Esophagus muscularis mucosa (tissue), 4 donors: Measurements from ENCODE around the gene TRIM68. TPM values are rescaled to one million over a fixed set of nuclear protein-coding genes. Genes with fewer than 3 reads are reported as not detected.

Experiments
- DNase-seq: peaks from one replicate; pipeline ENCODE4 v3.0.0-alpha.2; 2017; ENCODE audit errors: extremely low spot score
- H3K27ac ChIP-seq, 4 donors: fragments of 200-600 bp; sonication (generic); replicated peaks in 1 of 4; 1 replicate in 3 of 4; 2 replicates in 1 of 4; pipeline ENCODE4 v1.5.1; 2016 to 2019; ENCODE audit warnings: mild to moderate bottlenecking in 1 of 4
- H3K27me3 ChIP-seq, 4 donors: fragments of 200-600 bp; sonication (generic); one replicate each; pipeline versions ENCODE4 v1.5.1 to v1.6.0; 2016 to 2019
- H3K36me3 ChIP-seq, 4 donors: fragments of 200-600 bp; sonication (generic); one replicate each; pipeline ENCODE4 v1.5.1; 2016 to 2019
- H3K4me1 ChIP-seq, 4 donors: fragments of 200-600 bp; sonication (generic); one replicate each; pipeline ENCODE4 v1.5.1; 2016 to 2019
- H3K4me3 ChIP-seq, 4 donors: fragments of 200-600 bp; sonication (generic); 1 replicate in 2 of 4; 2 replicates in 2 of 4; pipeline ENCODE4 v1.5.1; 2016 to 2019; ENCODE audit warnings: mild to moderate bottlenecking in 4 of 4, moderate library complexity in 1 of 4
- H3K9me3 ChIP-seq, 4 donors: fragments of 200-600 bp; sonication (generic); 1 replicate in 3 of 4; 2 replicates in 1 of 4; pipeline ENCODE4 v1.5.1; 2016 to 2019
- CTCF ChIP-seq, 3 experiments: fragments of 200-600 bp in 2 of 3; fragments of 450-650 bp in 1 of 3; sonication (generic) in 2 of 3; IDR thresholded peaks; one replicate each; pipeline ENCODE4 v1.5.1; 2017 to 2019; ENCODE audit warnings: antibody characterized with exemption in 3 of 3, mild to moderate bottlenecking in 2 of 3, moderate library complexity in 1 of 3
- EP300 ChIP-seq: sonication (generic); formaldehyde crosslinking; IDR thresholded peaks from one replicate; pipeline ENCODE4 v1.6.1; 2017; ENCODE audit warnings: antibody characterized with exemption
- POLR2A ChIP-seq: fragments of 450-650 bp; IDR thresholded peaks from one replicate; pipeline ENCODE4 v1.6.1; 2017; ENCODE audit warnings: antibody characterized with exemption, moderate library complexity, mild to moderate bottlenecking, low read depth
- POLR2AphosphoS5 ChIP-seq, 2 donors: sonication (generic); formaldehyde crosslinking; IDR thresholded peaks; one replicate each; pipeline ENCODE4 v1.6.1; 2017; ENCODE audit warnings: antibody characterized with exemption in 2 of 2
- WGBS: methylation state at CpG from one replicate; pipeline ENCODE4 v1.1.5; 2018; 5-methylcytosine and 5-hydroxymethylcytosine counted together
- intact Hi-C: fragments of 100-400 bp; cut with DNase I; formaldehyde crosslinking; loops from one replicate; pipeline ENCODE4 v1.15.1; 2023
- total RNA-seq, 4 donors: library from RNA; depleted of rRNA; stranded (reverse); fragments of >200 nt; gene quantifications; one replicate each; pipeline versions ENCODE4 v1.1.0 to v1.2.1, GENCODE V29; 2016

The TRIM68 gene
- total RNA-seq, 4 donors from 2014 or later: 8.8 to 16.8 (median 11.2) TPM

GRCh38 chr11:4607096-4607495 is 935 bp downstream of the TRIM68 start:
- Histone ChIP-seq H3K4me1 (peaks cover 16 to 34% (median 21%) of the 10 kb centered on the region in 4 donors), H3K27me3 (no peaks in the 10 kb centered on the region), H3K9me3 (no peaks in the 10 kb centered on the region), H3K36me3 (peaks cover 1 to 35% (median 30%) of the 10 kb centered on the region in 4 donors), H3K27ac (peak overlapping the region; percentile 90 to 95 (median 90)), H3K4me3 (peak overlapping the region; percentile 71 to 77 (median 74))
- no peak for DNase-seq
- TF ChIP-seq POLR2A (no peak), EP300 (no peak), POLR2AphosphoS5 (IDR thresholded peaks at IDR 0.05) (no peak), CTCF (IDR thresholded peaks at IDR 0.05) (no peak)
- intact Hi-C loops: no loop called here
- 32% methylated on average over 6 of the region's 6 CpGs for WGBS

- H3K36me3 ChIP-seq: peaks cover 8 to 42% (median 37%) of the 10 kb centered on the region in 4 donors
- peaks cover 16 to 34% (median 21%) of the 10 kb centered on the region in 4 donors for H3K4me1 ChIP-seq
- TF ChIP-seq EP300 (no peak), CTCF (IDR thresholded peaks at IDR 0.05) (no peak), POLR2AphosphoS5 (IDR thresholded peaks at IDR 0.05) (no peak), POLR2A (no peak)
- DNase-seq: peak; percentile 5
- no peaks in the 10 kb centered on the region for H3K27me3 ChIP-seq
- H3K9me3 ChIP-seq: no peaks in the 10 kb centered on the region
- intact Hi-C loops: no loop called here
- H3K4me3 ChIP-seq: peak overlapping the region; percentile 71 to 77 (median 74)
- WGBS: 68% methylated on average over 1 of the region's 1 CpG
- H3K27ac ChIP-seq: no peak overlapping the region
Measured at GRCh38 chr11:4606231-4607015, 1.6 kb downstream of the TRIM68 start.

GRCh38 chr11:4605057-4605456 is 3.0 kb downstream of the TRIM68 start:
- Histone ChIP-seq H3K27ac (no peak overlapping the region), H3K9me3 (no peaks in the 10 kb centered on the region), H3K4me3 (no peak overlapping the region), H3K27me3 (no peaks in the 10 kb centered on the region), H3K4me1 (peaks cover 15 to 34% (median 21%) of the 10 kb centered on the region in 4 donors), H3K36me3 (peaks cover 22 to 55% (median 50%) of the 10 kb centered on the region in 4 donors)
- DNase-seq: peak; percentile 62
- WGBS: 100% methylated on average over 2 of the region's 4 CpGs
- intact Hi-C loops: no loop called here
- TF ChIP-seq POLR2AphosphoS5 (IDR thresholded peaks at IDR 0.05): no peak
- TF ChIP-seq CTCF (IDR thresholded peaks at IDR 0.05): no peak
- no peak for TF ChIP-seq POLR2A
- TF ChIP-seq EP300: no peak

- Histone ChIP-seq H3K9me3 (no peaks in the 10 kb centered on the region), H3K4me3 (no peak within 1 kb of the TSS), H3K36me3 (peaks cover 4 to 33% (median 23%) of the 10 kb centered on the region in 4 donors), H3K27me3 (no peaks in the 10 kb centered on the region), H3K27ac (no peak within 1 kb of the TSS), H3K4me1 (no peaks in the 10 kb centered on the region)
- intact Hi-C loops: no loop called here
- no peak for TF ChIP-seq POLR2A
- TF ChIP-seq POLR2AphosphoS5 (IDR thresholded peaks at IDR 0.05): no peak
- no peak for TF ChIP-seq EP300
- no peak for TF ChIP-seq CTCF (IDR thresholded peaks at IDR 0.05)
- 79% methylated on average over 1 of the region's 1 CpG for WGBS
- DNase-seq: no peak
Measured at GRCh38 chr11:4593739-4594138, 14.3 kb downstream of the TRIM68 start, which contains the start of gene OR52I1. OR52I1 (plus strand) TSS chr11:4594039; CDS start chr11:4594039, 0 bp downstream.
